HepG2 (cell line): ENCODE measurements around the gene AAMP. TPM values are rescaled to one million over a fixed set of nuclear protein-coding genes. Genes with fewer than 3 reads are reported as not detected.

ENCODE experiments used
- CREM ChIP-seq, 2 experiments: sonication (generic) in 1 of 2; formaldehyde crosslinking in 1 of 2; IDR thresholded peaks; 2 replicates each; pipeline versions ENCODE4 v1.4.0 to v1.6.1; 2016 to 2020; ENCODE audit warnings: antibody characterized with exemption in 1 of 2, mild to moderate bottlenecking in 1 of 2, missing genetic modification reagents in 1 of 2
- DPF2 ChIP-seq: sonication (generic); formaldehyde crosslinking; IDR thresholded peaks from 2 replicates; pipeline ENCODE4 v1.4.0; 2020; ENCODE audit warnings: mild to moderate bottlenecking, low read depth, missing genetic modification reagents, borderline replicate concordance
- FOXO1 ChIP-seq: sonication (generic); formaldehyde crosslinking; IDR thresholded peaks from 2 replicates; pipeline ENCODE4 v1.4.0; 2020; ENCODE audit warnings: missing genetic modification reagents
- FOXP1 ChIP-seq, 2 experiments: fragments of 450-650 bp in 1 of 2; IDR thresholded peaks; 2 replicates each; pipeline ENCODE4 v1.6.1; 2017 to 2018; ENCODE audit warnings: antibody characterized with exemption in 1 of 2
- GRHL1 ChIP-seq: sonication (generic); formaldehyde crosslinking; conservative IDR thresholded peaks from 2 replicates; pipeline ENCODE4 v1.8.0; 2022; ENCODE audit warnings: missing genetic modification reagents
- HDAC2 ChIP-seq: sonication (generic); formaldehyde crosslinking; IDR thresholded peaks from 2 replicates; pipeline ENCODE4 v1.4.0; 2020; ENCODE audit warnings: missing genetic modification reagents
- HMG20A ChIP-seq: IDR thresholded peaks from 2 replicates; pipeline ENCODE4 v1.6.1; 2016; ENCODE audit warnings: borderline replicate concordance
- KMT2B ChIP-seq: IDR thresholded peaks from 2 replicates; pipeline ENCODE4 v1.6.1; 2016; ENCODE audit warnings: missing genetic modification reagents, missing compliant biosample characterization
- MZF1 ChIP-seq: sonication (generic); formaldehyde crosslinking; IDR thresholded peaks from 2 replicates; pipeline ENCODE4 v1.8.1; 2023; ENCODE audit warnings: mild to moderate bottlenecking, missing genetic modification reagents, borderline replicate concordance
- NR2F6 ChIP-seq, 2 experiments: IDR thresholded peaks; 2 replicates each; pipeline ENCODE4 v1.6.1; 2016; ENCODE audit warnings: antibody characterized with exemption in 1 of 2, mild to moderate bottlenecking in 1 of 2
- RCOR2 ChIP-seq: IDR thresholded peaks from 2 replicates; pipeline ENCODE4 v1.6.1; 2016; ENCODE audit warnings: missing biosample characterization, missing genetic modification reagents
- SIN3A ChIP-seq: IDR thresholded peaks from 2 replicates; pipeline ENCODE4 v1.6.1; 2011; ENCODE audit warnings: low read depth, mild to moderate bottlenecking, control low read depth, low read length, borderline replicate concordance
- SOX13 ChIP-seq, 3 experiments: fragments of 450-650 bp in 1 of 3; sonication (generic) in 1 of 3; formaldehyde crosslinking in 1 of 3; IDR thresholded peaks in 2 of 3; conservative IDR thresholded peaks in 1 of 3; 2 replicates each; pipeline versions ENCODE4 v1.5.0 to v1.6.1; 2016 to 2020; ENCODE audit warnings: antibody characterized with exemption in 1 of 3, mild to moderate bottlenecking in 1 of 3, missing compliant biosample characterization in 1 of 3, missing genetic modification reagents in 1 of 3, moderate library complexity in 1 of 3
- SOX6 ChIP-seq, 2 experiments: fragments of 450-650 bp in 1 of 2; sonication (generic) in 1 of 2; formaldehyde crosslinking in 1 of 2; IDR thresholded peaks; 2 replicates each; pipeline versions ENCODE4 v1.4.0 to v1.6.1; 2017 to 2020; ENCODE audit warnings: antibody characterized with exemption in 1 of 2, mild to moderate bottlenecking in 1 of 2, missing genetic modification reagents in 1 of 2
- SP5 ChIP-seq: IDR thresholded peaks from 2 replicates; pipeline ENCODE4 v1.6.1; 2016; ENCODE audit warnings: low read depth, borderline replicate concordance
- TARDBP ChIP-seq: sonication (generic); formaldehyde crosslinking; IDR thresholded peaks from 2 replicates; pipeline ENCODE4 v1.8.0; 2022; ENCODE audit warnings: mild to moderate bottlenecking, missing genetic modification reagents
- ZBTB25 ChIP-seq: IDR thresholded peaks from 2 replicates; pipeline ENCODE4 v1.6.1; 2018; ENCODE audit warnings: missing genetic modification reagents
- ZMYM3 ChIP-seq: sonication (generic); formaldehyde crosslinking; IDR thresholded peaks from 2 replicates; pipeline ENCODE4 v1.5.1; 2020; ENCODE audit warnings: mild to moderate bottlenecking, missing genetic modification reagents
- ZNF207 ChIP-seq: fragments of 450-650 bp; IDR thresholded peaks from 2 replicates; pipeline ENCODE4 v1.6.1; 2016; ENCODE audit warnings: antibody characterized with exemption, borderline replicate concordance
- ZNF362 ChIP-seq: sonication (generic); formaldehyde crosslinking; IDR thresholded peaks from 2 replicates; pipeline ENCODE4 v1.4.0; 2020; ENCODE audit warnings: missing genetic modification reagents, mild to moderate bottlenecking, borderline replicate concordance
- ZNF746 ChIP-seq: sonication (generic); formaldehyde crosslinking; IDR thresholded peaks from 2 replicates; pipeline ENCODE4 v1.8.0; 2022; ENCODE audit warnings: mild to moderate bottlenecking, missing genetic modification reagents
- polyA plus RNA-seq, 8 experiments: library from polyadenylated mRNA; depleted of rRNA in 3 of 8; stranded (reverse) in 7 of 8; unstranded in 1 of 8; fragments of >200 nt; fragmentation: Illumina TruSeq in 4 of 8; extraction: Trizol in 4 of 8; gene quantifications; 2 replicates each; pipeline versions ENCODE4 v1.2.1 to v1.2.3, GENCODE V29; 2011 to 2016; ENCODE audit warnings: low read depth in 4 of 8, missing spikeins in 1 of 8, mixed read lengths in 1 of 8; ENCODE audit not compliant: insufficient read depth in 1 of 8
- total RNA-seq, 5 experiments: library from RNA; depleted of rRNA; stranded (reverse); fragments of >200 nt; fragmentation: Illumina TruSeq; extraction: Trizol; gene quantifications; 2 replicates each; pipeline ENCODE4 v1.2.3, GENCODE V29; 2016; ENCODE audit warnings: low read depth in 1 of 5

The AAMP gene
- total and polyA plus RNA-seq, 2 of the 13 experiments (the other 11 are each of a cell fraction or from before 2014, with no cell fraction given), result 110 to 186 TPM

- TF ChIP-seq GRHL1 (CRISPR knock-in tag) (no peak), SOX6 (IDR thresholded peaks at IDR 0.05) (no peak), SOX6 (CRISPR knock-in tag; IDR thresholded peaks at IDR 0.05) (peak; percentile 50; the same call in 1 of the 2 replicates), ZMYM3 (0 out of 2 replicates have a peak, but pooled peaks have one; percentile 29), SP5 (CRISPR knock-in tag) (peak; percentile 54; the same call in 1 of the 2 replicates), FOXO1 (CRISPR knock-in tag) (0 out of 2 replicates have a peak, but pooled peaks have one; percentile 11), SOX13 (IDR thresholded peaks at IDR 0.05) (no peak; the same call in 1 of the 2 replicates), SOX13 (CRISPR knock-in tag; conservative IDR thresholded peaks at IDR 0.05 in 1 of 2, IDR thresholded peaks at IDR 0.05 in 1 of 2) (peak in 1 of 2 experiments; percentile 51; a peak in 1 of 4 replicates), HMG20A (peak; percentile 78; the same call in 1 of the 2 replicates), SIN3A (0 out of 2 replicates have a peak, but pooled peaks have one; percentile 36), ZNF362 (CRISPR knock-in tag) (peak; percentile 80; the same call in 1 of the 2 replicates), RCOR2 (peak; percentile 72; the same call in 1 of the 2 replicates), KMT2B (CRISPR knock-in tag) (no peak), HDAC2 (CRISPR knock-in tag) (0 out of 2 replicates have a peak, but pooled peaks have one; percentile 37), ZNF746 (CRISPR knock-in tag) (0 out of 2 replicates have a peak, but pooled peaks have one; percentile 20), FOXP1 (IDR thresholded peaks at IDR 0.05) (0 out of 2 replicates have a peak, but pooled peaks have one; percentile 11), FOXP1 (CRISPR knock-in tag; IDR thresholded peaks at IDR 0.05) (no peak), TARDBP (CRISPR knock-in tag) (0 out of 2 replicates have a peak, but pooled peaks have one; percentile 42), CREM (IDR thresholded peaks at IDR 0.05) (peak; percentile 36; the same call in 1 of the 2 replicates), CREM (CRISPR knock-in tag; IDR thresholded peaks at IDR 0.05) (no peak), NR2F6 (IDR thresholded peaks at IDR 0.05) (peak; percentile 50; the same call in 1 of the 2 replicates), NR2F6 (CRISPR knock-in tag; IDR thresholded peaks at IDR 0.05) (peak; percentile 12; the same call in 1 of the 2 replicates), ZBTB25 (no peak), DPF2 (CRISPR knock-in tag) (peak; percentile 15; the same call in 1 of the 2 replicates), ZNF207 (no peak), MZF1 (CRISPR knock-in tag) (no peak)
Measured at GRCh38 chr2:218312267-218312756, 42.4 kb upstream of the AAMP start (continued).
